Inflammatory macrophage (primary cell): Measurements from ENCODE around the gene LONP1.

Source experiments
- DNase-seq, 2 donors: peaks; one replicate each; pipeline ENCODE4 v3.0.0-alpha.2; 2020 to 2022

The LONP1 gene

DNA sequence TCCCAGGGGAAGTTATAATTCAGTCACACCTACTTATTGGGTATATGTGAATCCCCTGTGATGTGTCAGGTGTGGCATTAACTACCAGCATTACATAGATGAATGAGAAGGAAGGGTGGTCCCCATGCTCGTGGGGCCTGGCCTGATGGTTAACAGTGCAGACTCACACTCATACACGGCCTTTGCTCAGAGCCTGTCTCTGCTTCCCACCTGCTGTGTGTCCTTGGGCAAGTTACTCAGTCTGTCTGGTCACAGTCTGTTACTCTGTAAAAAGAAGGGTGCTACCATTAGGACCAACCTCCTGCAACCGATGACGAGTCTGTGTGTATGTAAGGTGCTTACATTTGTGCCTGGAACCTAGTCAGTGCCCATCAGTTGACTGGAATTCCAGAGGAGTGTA lies 73.2 kb downstream of the LONP1 start:
- DNase-seq = no peak

DNA sequence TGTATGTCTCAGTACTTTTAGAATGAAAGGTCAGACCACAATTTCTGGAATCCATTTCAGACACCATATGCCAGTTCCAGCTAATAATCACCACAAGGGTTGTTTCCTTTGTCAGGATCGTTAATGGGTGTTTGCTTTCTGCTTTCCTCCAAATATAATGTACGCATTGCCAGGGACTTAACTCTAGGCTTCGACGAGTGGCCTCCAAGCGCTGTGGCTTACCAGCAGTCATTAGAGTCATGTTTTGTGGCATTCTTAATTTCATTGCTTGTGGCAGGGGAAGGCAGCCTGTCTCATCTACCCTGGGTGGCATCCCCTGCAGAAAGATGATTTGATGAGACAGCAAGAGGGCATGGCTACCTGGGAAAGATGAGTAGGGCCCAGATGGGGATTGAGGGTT lies 74.5 kb downstream of the LONP1 start:
- no peak for DNase-seq

DNA sequence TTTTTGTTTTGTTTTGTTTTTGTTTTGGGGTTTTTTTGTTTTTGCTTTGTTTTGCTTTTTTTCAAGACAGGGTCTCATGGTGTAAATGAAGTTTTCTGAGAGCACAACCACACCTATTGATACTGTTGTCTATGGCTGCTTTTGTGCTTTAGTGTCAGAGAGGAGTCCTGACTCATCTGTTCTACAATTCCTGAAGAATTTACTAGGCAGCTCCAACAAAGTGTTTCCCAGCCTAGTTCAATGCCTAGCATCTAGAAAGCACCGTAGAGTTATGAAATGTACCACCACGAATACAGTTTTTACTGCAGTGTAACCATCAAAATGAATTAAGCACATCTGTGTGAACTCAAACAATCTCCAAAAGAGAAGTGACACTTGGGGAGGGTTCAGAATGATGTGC lies 75.9 kb downstream of the LONP1 start:
- no peak for DNase-seq

- no peak for DNase-seq
Measured at GRCh38 chr19:5643060-5643459, 76.9 kb downstream of the LONP1 start.

- DNase-seq = no peak
Measured at GRCh38 chr19:5642204-5642603, 77.7 kb downstream of the LONP1 start.
